AG04449 (cell line): Measurements from ENCODE around the gene USP48.

Experiments
- CTCF ChIA-PET: fragments of 350-600 bp; formaldehyde crosslinking; extraction: SDS; loops from one replicate; lab custom pipeline; 2021; ENCODE audit warnings: antibody characterized with exemption; lab: Yijun Ruan, JAX
- POLR2A ChIA-PET: fragments of 400-600, 350-600 bp; formaldehyde crosslinking; extraction: SDS; loops from one replicate; lab custom pipeline; 2020; ENCODE audit warnings: antibody characterized with exemption, inconsistent platforms; lab: Yijun Ruan, JAX
- DNase-seq: peaks from one replicate; pipeline ENCODE4 v3.0.0-alpha.2; 2010; ENCODE audit warnings: low read depth, low spot score
- H3K4me3 ChIP-seq: 2 replicates; pipeline ENCODE4 v1.5.1; 2011; ENCODE audit warnings: low read depth, mild to moderate bottlenecking, control low read depth, low read length
- CTCF ChIP-seq: IDR thresholded peaks from one replicate; pipeline ENCODE4 v1.5.1; 2011; ENCODE audit warnings: mild to moderate bottlenecking, moderate library complexity, low read length, control low read depth, inconsistent platforms; ENCODE audit not compliant: insufficient read depth; ENCODE audit errors: missing control alignments

Gene USP48

GRCh38 chr1:21670956-21671902 lies 111.7 kb downstream of the USP48 start:
- TF ChIP-seq CTCF = no peak
- ChIA-PET CTCF (interaction anchor here (0.7 to 3.6 kb wide), 5 partner anchors 10 to 303 kb away, joined by 3 to 12 read pairs (median 3); no protein-coding TSS in a partner anchor), POLR2A (no interaction called here)
- DNase-seq = no peak
- H3K4me3 ChIP-seq = no peak overlapping the region

GRCh38 chr1:21670059-21670881 lies 112.7 kb downstream of the USP48 start:
- POLR2A ChIA-PET = no interaction called here
- no peak for DNase-seq
- H3K4me3 ChIP-seq = no peak overlapping the region
- CTCF ChIA-PET = interaction anchor here (1.0 to 3.6 kb wide), 3 partner anchors 9 to 302 kb away, joined by 3 to 12 read pairs (median 4); no protein-coding TSS in a partner anchor
- no peak for TF ChIP-seq CTCF

GRCh38 chr1:21669258-21670058 lies 113.5 kb downstream of the USP48 start, which contains the start of gene RAP1GAP:
TSS of gene RAP1GAP (minus strand) at chr1:21669357. CDS start at chr1:21620032, 49,325 bp downstream.
- DNase-seq = no peak
- peak within 1 kb of the TSS; percentile 12; the same call in 1 of the 2 replicates for H3K4me3 ChIP-seq
- ChIA-PET POLR2A (no interaction called here), CTCF (interaction anchor here (3.6 kb wide), 1 partner anchor 8 kb away, joined by 12 read pairs; no protein-coding TSS in a partner anchor)
- TF ChIP-seq CTCF = no peak

- H3K4me3 ChIP-seq = peak overlapping the region; percentile 12; the same call in 1 of the 2 replicates
- TF ChIP-seq CTCF = no peak
- no peak for DNase-seq
- POLR2A ChIA-PET = no interaction called here
- CTCF ChIA-PET = interaction anchor here (3.6 kb wide), 1 partner anchor 8 kb away, joined by 12 read pairs; no protein-coding TSS in a partner anchor
Observed at GRCh38 chr1:21668951-21669257, 114.0 kb downstream of the USP48 start.

- ChIA-PET CTCF (interaction anchor here (3.6 kb wide), 1 partner anchor 7 kb away, joined by 12 read pairs; no protein-coding TSS in a partner anchor), POLR2A (no interaction called here)
- H3K4me3 ChIP-seq = no peak overlapping the region
- DNase-seq = no peak
- no peak for TF ChIP-seq CTCF
Observed at GRCh38 chr1:21668232-21668950, 114.6 kb downstream of the USP48 start.
